ENCODE data around the gene SRSF7.

- TF ChIP-seq POLR2A (IDR thresholded peaks at IDR 0.05) = no peak
- TF ChIP-seq, protein P1, sequence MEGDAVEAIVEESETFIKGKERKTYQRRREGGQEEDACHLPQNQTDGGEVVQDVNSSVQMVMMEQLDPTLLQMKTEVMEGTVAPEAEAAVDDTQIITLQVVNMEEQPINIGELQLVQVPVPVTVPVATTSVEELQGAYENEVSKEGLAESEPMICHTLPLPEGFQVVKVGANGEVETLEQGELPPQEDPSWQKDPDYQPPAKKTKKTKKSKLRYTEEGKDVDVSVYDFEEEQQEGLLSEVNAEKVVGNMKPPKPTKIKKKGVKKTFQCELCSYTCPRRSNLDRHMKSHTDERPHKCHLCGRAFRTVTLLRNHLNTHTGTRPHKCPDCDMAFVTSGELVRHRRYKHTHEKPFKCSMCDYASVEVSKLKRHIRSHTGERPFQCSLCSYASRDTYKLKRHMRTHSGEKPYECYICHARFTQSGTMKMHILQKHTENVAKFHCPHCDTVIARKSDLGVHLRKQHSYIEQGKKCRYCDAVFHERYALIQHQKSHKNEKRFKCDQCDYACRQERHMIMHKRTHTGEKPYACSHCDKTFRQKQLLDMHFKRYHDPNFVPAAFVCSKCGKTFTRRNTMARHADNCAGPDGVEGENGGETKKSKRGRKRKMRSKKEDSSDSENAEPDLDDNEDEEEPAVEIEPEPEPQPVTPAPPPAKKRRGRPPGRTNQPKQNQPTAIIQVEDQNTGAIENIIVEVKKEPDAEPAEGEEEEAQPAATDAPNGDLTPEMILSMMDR (IDR thresholded peaks at IDR 0.05) = no peak
Observed at GRCh38 chr2:38712413-38712812, 38.7 kb downstream of the SRSF7 start.
